Measurements from ENCODE around the gene CNPY1.

CNPY1 gene

GRCh38 chr7:155464948-155465739, 81.2 kb downstream of the CNPY1 start:
- no peak overlapping the region for H3K4me3 ChIP-seq (replicated peaks; ENCODE audit: insufficient read depth, low read length)
- no peak overlapping the region for H3K27ac ChIP-seq (replicated peaks)
- no peak for DNase-seq (ENCODE audit: low read depth in 1 of 2, low spot score in 1 of 2)
- TF ChIP-seq CTCF (IDR thresholded peaks at IDR 0.05; ENCODE audit: insufficient read depth, low read length) (no peak), GABPA (IDR thresholded peaks at IDR 0.05; ENCODE audit: low read depth) (no peak), REST (IDR thresholded peaks at IDR 0.05; ENCODE audit: insufficient replicate concordance, low read depth) (no peak), SPI1 (IDR thresholded peaks at IDR 0.05; ENCODE audit: borderline replicate concordance, low read depth) (no peak), POLR2AphosphoS5 (IDR thresholded peaks at IDR 0.05; ENCODE audit: low read depth) (no peak)
- H3K27me3 ChIP-seq (ENCODE audit: insufficient read depth, poor library complexity, severe bottlenecking): peaks cover 94% of the 10 kb centered on the region

GRCh38 chr7:155464183-155464582, 82.2 kb downstream of the CNPY1 start:
- Histone ChIP-seq H3K27ac (replicated peaks) (no peak overlapping the region), H3K27me3 (ENCODE audit: insufficient read depth, poor library complexity, severe bottlenecking) (peaks cover 93% of the 10 kb centered on the region), H3K4me3 (replicated peaks; ENCODE audit: insufficient read depth, low read length) (no peak overlapping the region)
- DNase-seq (ENCODE audit: low read depth in 1 of 2, low spot score in 1 of 2): no peak
- TF ChIP-seq POLR2AphosphoS5 (IDR thresholded peaks at IDR 0.05; ENCODE audit: low read depth) (no peak), GABPA (IDR thresholded peaks at IDR 0.05; ENCODE audit: low read depth) (no peak)

GRCh38 chr7:155463114-155463811, 83.1 kb downstream of the CNPY1 start:
- H3K27me3 ChIP-seq (ENCODE audit: insufficient read depth, poor library complexity, severe bottlenecking): peaks cover 89% of the 10 kb centered on the region

More at GRCh38 chr7:155463114-155463811, 83.1 kb downstream of the CNPY1 start:
- no peak for DNase-seq (ENCODE audit: low read depth in 1 of 2, low spot score in 1 of 2)
- Histone ChIP-seq H3K4me3 (replicated peaks; ENCODE audit: insufficient read depth, low read length) (no peak overlapping the region), H3K27ac (replicated peaks) (no peak overlapping the region)
- no peak for TF ChIP-seq CTCF (IDR thresholded peaks at IDR 0.05; ENCODE audit: insufficient read depth, low read length)
- no peak for TF ChIP-seq SPI1 (IDR thresholded peaks at IDR 0.05; ENCODE audit: borderline replicate concordance, low read depth)
- TF ChIP-seq GABPA (IDR thresholded peaks at IDR 0.05; ENCODE audit: low read depth): no peak
- no peak for TF ChIP-seq REST (IDR thresholded peaks at IDR 0.05; ENCODE audit: insufficient replicate concordance, low read depth)
- no peak for TF ChIP-seq POLR2AphosphoS5 (IDR thresholded peaks at IDR 0.05; ENCODE audit: low read depth)
